Ramos (cell line): ENCODE measurements around the gene DGKK.

ENCODE experiments used
- in situ Hi-C: fragments of 300-500 bp; cut with MboI; formaldehyde crosslinking; loops from one replicate; pipeline ENCODE4 v1.14.3; 2022; ENCODE audit warnings: low sequenced_read_pairs; ENCODE audit not compliant: unreplicated experiment

Gene DGKK

DNA sequence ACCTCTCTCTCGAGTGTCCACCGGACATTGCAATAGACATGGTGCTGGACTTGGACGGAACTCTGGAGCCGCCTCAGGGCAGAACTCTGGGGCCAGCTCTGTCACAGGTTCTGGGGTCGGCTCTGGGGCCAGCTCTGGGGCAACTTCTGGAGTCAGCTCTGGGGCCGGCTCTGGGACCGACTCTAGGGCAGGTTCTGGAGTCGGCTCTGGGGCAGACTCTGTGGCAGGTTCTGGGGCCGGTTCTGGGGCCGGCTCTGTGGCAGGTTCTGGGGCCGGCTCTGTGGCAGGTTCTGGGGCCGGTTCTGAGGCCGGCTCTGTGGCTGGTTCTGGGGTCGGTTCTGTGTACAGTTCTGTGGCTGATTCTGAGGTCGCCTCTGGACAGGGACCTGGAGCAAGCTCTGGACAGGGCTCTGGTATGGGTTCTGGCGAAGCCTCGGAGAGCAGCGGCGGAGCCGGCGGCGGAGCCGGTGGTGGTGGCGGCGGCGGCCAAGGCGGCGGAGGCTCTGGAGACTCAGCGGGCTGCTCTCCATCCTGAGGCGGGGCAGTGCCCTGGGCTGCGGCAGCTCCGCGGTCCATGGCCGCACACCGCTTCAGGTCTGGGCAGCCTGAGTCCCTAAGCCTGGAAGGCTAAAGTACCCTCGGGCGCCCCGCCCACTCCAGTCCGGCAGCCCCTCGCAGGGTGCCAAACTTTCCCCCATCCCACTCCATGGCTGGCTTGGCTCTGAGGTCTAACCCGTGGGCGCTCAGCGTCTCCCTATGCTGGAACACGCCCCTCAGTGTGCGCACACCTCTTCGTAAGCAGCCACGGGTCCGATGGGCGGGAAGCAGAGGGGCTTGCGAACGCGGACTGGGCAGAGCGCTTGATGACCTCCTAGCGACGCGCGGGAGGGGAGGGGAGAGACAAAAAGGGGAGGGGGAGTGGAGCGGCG is at the start of gene DGKK:
DGKK (minus strand) TSS at position 723 of the 929 bp plus-strand sequence; CDS start at position 576, 147 bp downstream.
- in situ Hi-C loops, result no loop called here

GRCh38 chrX:50514811-50515210 is 44.2 kb upstream of the DGKK start:
- in situ Hi-C loops, result no loop called here

GRCh38 chrX:50497114-50497513 is 26.5 kb upstream of the DGKK start:
- in situ Hi-C loops, result no loop called here

GRCh38 chrX:50495616-50496015 is 25.0 kb upstream of the DGKK start:
- in situ Hi-C loops, result no loop called here

DNA sequence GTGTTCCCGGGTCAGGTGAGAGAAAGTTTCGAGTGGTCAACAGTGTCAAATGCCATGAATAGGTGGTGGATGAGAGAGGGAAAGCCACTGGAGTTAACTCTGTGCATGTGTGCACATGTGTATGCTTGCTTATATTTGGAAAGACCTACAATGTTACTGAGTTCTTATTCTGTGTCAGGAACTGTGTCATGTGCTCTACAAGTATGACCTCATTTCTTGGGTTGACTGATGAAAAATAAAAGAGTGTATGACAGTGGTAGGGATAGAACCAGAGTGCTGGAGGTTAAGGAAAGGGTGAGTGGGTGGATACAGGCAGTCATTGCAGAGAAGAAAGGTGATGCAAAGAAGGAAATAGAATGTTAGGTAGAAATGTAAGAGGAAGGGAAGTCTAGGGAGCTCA is 22.1 kb upstream of the DGKK start:
- in situ Hi-C loops, result no loop called here

GRCh38 chrX:50484662-50485061 is 14.0 kb upstream of the DGKK start:
- in situ Hi-C loops, result no loop called here

- in situ Hi-C loops, result no loop called here
These were observed 12.7 kb upstream of the DGKK start for GRCh38 chrX:50483283-50483682.

GRCh38 chrX:50475208-50475607 is 4.6 kb upstream of the DGKK start:
- in situ Hi-C loops, result no loop called here

DNA sequence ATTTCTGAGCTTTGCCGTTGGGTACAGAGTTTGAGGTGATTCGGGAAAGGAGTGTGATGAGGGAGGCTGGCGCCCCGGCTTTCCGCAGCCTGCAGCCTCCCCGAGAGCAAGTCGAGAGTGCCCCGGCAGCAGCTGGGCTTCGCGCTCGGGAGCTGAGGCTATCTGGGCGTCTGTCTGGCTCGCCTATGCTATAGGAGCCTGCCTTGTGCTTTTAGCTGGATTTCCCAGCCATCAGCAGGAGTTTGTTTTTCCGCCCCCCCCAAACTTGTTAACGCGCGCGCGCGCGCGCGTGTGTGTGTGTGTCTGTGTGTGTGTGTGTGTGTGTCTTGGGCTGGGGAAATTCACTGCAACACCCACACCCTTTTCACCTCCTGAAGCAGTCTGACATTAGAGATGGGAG is 765 bp upstream of the DGKK start:
- in situ Hi-C loops, result no loop called here

- in situ Hi-C loops, result no loop called here
These were observed 1.4 kb downstream of the DGKK start for GRCh38 chrX:50469206-50469605.

DNA sequence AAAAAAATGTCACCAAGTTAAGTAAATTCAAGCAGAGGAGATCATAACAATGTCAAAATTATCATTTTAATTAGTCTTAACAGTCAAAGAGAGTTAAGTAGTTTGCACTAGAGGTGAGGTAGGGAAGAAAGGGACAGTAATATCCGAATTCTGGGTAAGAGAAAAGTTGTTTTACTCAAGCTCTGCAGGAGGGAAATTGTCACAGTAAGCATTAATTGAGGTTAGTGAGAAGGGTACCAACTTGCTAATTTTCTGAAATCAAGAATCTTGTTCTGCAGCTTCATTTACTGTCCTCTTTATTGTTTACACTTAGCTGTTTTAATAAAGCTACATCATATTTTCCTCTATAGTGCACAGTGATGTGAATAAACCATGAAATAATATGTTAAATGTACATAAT is 11.0 kb downstream of the DGKK start:
- in situ Hi-C loops, result no loop called here

- in situ Hi-C loops, result no loop called here
These were observed 12.1 kb downstream of the DGKK start for GRCh38 chrX:50458483-50458882.

- in situ Hi-C loops, result no loop called here
These were observed 13.7 kb downstream of the DGKK start for GRCh38 chrX:50456712-50457484.

GRCh38 chrX:50452782-50453181 is 17.8 kb downstream of the DGKK start:
- in situ Hi-C loops, result no loop called here

DNA sequence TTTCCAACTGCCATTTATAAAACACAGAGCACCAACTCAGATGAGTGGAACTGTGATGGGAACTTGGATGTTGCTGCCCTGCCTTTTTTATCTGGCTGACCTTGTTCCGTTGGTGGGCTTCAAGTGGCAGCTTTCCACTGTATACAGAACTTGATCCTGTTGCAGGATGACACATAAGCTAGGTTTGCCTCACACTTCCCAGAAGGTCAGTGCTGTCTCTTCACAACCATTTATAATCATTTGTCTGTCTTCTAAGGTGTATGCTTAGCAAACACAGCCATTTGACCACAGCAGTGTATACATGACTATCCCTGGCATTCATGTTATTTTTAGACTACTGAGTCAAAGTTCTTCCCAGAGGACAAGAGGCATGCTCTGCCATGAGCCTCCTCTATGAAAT is 20.3 kb downstream of the DGKK start:
- in situ Hi-C loops, result no loop called here

GRCh38 chrX:50448565-50448964 is 22.1 kb downstream of the DGKK start:
- in situ Hi-C loops, result no loop called here

DNA sequence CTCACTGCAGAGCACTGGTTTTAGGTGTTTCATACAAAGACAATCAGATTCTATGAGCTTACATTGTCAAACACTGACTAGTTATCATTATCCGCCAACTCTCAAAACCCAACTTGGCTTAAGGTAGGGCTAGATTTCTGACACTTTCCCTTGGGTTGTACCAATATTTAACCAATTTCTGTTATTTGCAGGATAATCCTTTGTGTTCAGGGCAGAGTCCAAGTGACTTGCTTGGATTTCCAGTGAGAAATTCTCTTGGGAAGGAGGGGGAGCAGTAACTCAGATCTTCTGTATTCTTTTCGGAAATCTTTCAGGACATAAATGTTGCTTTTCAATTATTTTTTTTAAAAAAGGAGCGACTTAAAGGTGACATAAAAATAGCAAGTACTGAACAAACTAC is 23.1 kb downstream of the DGKK start:
- in situ Hi-C loops, result no loop called here

DNA sequence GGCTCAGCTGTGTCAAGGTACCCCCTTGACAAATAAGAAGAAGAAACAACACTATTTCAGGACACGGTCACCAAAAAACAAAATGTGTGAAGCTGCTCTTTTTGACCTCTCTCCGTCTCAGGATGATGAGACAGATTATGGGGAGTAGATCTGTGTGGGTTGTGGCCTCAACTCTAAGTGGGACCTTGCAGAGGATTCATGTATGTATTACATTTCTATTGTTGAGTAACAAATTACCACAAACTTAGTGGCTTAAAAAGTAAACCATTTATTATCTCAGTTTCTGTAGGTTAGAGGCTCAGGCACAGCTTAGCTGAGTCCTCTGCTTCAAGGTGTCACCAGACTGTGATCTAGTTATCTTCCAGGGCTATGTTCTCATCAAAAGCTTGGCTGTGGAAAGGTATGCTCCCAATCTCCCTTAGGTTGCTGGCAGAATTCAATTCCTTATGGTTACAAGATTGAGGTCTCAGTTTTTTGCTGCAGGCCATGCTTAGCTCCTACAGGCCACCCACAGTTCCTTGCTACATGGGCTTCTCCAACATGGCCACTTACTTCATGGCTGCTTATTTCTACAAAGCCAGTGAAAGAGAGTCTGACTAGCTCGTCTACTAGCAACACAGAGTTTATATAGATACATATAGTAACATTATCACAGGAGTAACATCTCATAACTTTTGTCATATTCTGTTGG is 28.1 kb downstream of the DGKK start:
- in situ Hi-C loops, result no loop called here

- in situ Hi-C loops, result no loop called here
These were observed 33.8 kb downstream of the DGKK start for GRCh38 chrX:50436797-50437196.

DNA sequence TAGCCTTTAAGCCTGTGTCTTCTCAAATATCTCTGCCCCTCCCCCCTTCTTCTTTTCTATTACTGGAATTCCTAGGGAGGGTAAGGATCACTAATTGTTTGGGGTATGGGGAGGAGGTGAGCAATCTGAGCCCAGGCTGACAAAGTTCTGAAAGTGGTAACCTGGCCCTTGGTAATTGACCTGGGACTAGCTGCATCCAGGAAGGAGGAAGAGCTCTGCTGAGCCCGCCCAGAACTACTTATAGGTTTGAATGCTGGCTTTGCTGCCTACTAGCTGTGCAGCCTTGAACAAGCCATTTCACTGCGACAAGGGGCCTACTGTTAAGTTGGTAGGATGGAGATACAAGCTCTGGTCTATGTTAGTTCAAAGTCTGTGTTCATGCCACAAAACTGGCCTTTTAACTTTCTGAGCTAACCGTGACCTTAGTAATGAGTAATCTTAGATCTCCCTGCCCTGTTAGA is 37.8 kb downstream of the DGKK start:
- in situ Hi-C loops, result no loop called here

DNA sequence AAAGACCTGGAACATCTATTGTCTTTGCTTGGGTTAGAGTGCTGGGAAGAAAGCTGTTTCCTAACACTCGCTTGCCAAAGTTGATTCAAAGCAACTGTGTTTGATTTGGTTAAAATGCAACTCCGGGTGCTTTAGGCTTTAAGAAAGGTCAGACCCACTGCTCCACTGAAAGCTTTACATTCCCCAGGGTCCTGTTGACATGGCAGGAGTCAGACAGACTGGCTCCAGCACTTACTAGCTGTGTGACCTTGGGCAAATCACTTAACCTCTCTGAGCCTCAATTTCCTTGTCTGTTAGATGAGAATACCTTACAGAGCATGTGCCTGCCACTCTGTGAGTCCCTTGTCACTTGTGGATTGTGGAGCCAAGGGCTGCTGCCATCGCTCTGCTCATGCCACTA is 39.0 kb downstream of the DGKK start:
- in situ Hi-C loops, result no loop called here
